GM23248 (cell line): Measurements from ENCODE around the gene WDR76. TPM values are rescaled to one million over a fixed set of nuclear protein-coding genes. Genes with fewer than 3 reads are reported as not detected.
A peak's percentile ranks its signal among the peaks of the same experiment; 100 is the strongest.

Source experiments
- DNase-seq: peaks from one replicate; pipeline ENCODE4 v3.0.0-alpha.2; 2015
- H2AFZ ChIP-seq: fragments of 200-600 bp; sonication (generic); 2 replicates; pipeline ENCODE4 v1.6.1; 2016; ENCODE audit warnings: antibody characterized with exemption
- H3F3A ChIP-seq: fragments of 200-600 bp; sonication (generic); 2 replicates; pipeline ENCODE4 v1.6.1; 2016; ENCODE audit warnings: mild to moderate bottlenecking, antibody characterized with exemption, mixed run types; ENCODE audit not compliant: insufficient read depth
- H3K27ac ChIP-seq: fragments of 200-600 bp; sonication (generic); 2 replicates; pipeline ENCODE4 v1.5.1; 2016; ENCODE audit warnings: mild to moderate bottlenecking
- H3K27me3 ChIP-seq: fragments of 200-600 bp; sonication (generic); replicated peaks from 2 replicates; pipeline ENCODE4 v1.6.1; 2016; ENCODE audit warnings: mild to moderate bottlenecking; ENCODE audit not compliant: insufficient read depth
- H3K36me3 ChIP-seq: fragments of 200-600 bp; sonication (generic); 2 replicates; pipeline ENCODE4 v1.6.1; 2016; ENCODE audit warnings: low read depth, mild to moderate bottlenecking
- H3K4me1 ChIP-seq: fragments of 200-600 bp; sonication (generic); 2 replicates; pipeline ENCODE4 v1.6.1; 2016; ENCODE audit warnings: mild to moderate bottlenecking; ENCODE audit not compliant: insufficient read depth
- H3K4me2 ChIP-seq: fragments of 200-600 bp; sonication (generic); one replicate; pipeline ENCODE4 v1.6.1; 2016; ENCODE audit warnings: mild to moderate bottlenecking; ENCODE audit not compliant: unreplicated experiment
- H3K4me3 ChIP-seq: fragments of 200-600 bp; sonication (generic); 2 replicates; pipeline ENCODE4 v1.5.1; 2016; ENCODE audit warnings: mild to moderate bottlenecking
- H3K79me2 ChIP-seq: fragments of 200-600 bp; sonication (generic); 2 replicates; pipeline ENCODE4 v1.6.1; 2016; ENCODE audit warnings: mild to moderate bottlenecking; ENCODE audit not compliant: insufficient read depth
- H3K9ac ChIP-seq: fragments of 200-600 bp; sonication (generic); 2 replicates; pipeline ENCODE4 v1.6.1; 2016; ENCODE audit warnings: mild to moderate bottlenecking
- H3K9me2 ChIP-seq: fragments of 200-600 bp; sonication (generic); 2 replicates; pipeline ENCODE4 v1.6.1; 2016; ENCODE audit warnings: mixed run types, mild to moderate bottlenecking, moderate library complexity; ENCODE audit not compliant: insufficient read depth
- H3K9me3 ChIP-seq: fragments of 200-600 bp; sonication (generic); one replicate; pipeline ENCODE4 v1.6.1; 2017; ENCODE audit warnings: low read depth
- H4K20me1 ChIP-seq: fragments of 200-600 bp; sonication (generic); 2 replicates; pipeline ENCODE4 v1.6.0; 2016; ENCODE audit not compliant: insufficient read depth
- EZH2 ChIP-seq: fragments of 200-600 bp; sonication (generic); IDR thresholded peaks from 2 replicates; pipeline ENCODE4 v1.6.1; 2018; ENCODE audit warnings: antibody characterized with exemption, mild to moderate bottlenecking; ENCODE audit not compliant: insufficient read depth, poor library complexity, severe bottlenecking
- EZH2phosphoT487 ChIP-seq: fragments of 200-600 bp; sonication (generic); IDR thresholded peaks from 2 replicates; pipeline ENCODE4 v1.6.1; 2018; ENCODE audit warnings: antibody characterized with exemption, moderate library complexity, mild to moderate bottlenecking, low read depth; ENCODE audit not compliant: insufficient read depth
- WGBS, 2 experiments: methylation state at CpG; one replicate each; pipeline ENCODE4 v1.1.6; 2015 to 2017; ENCODE audit warnings: low lambda C conversion rate in 2 of 2, low coverage in 1 of 2; ENCODE audit errors: missing lambda C conversion rate in 2 of 2; 5-methylcytosine and 5-hydroxymethylcytosine counted together
- in situ Hi-C: fragments of 300-500 bp; cut with MboI; formaldehyde crosslinking; loops from 2 replicates; pipeline ENCODE4 v1.15.0; 2020
- polyA plus RNA-seq: library from polyadenylated mRNA; unstranded; fragments of >200 nt; fragmentation: Nextera tagmentation; extraction: Ambion mirVana; gene quantifications from 2 replicates; pipeline ENCODE4 v1.2.1, GENCODE V29; 2016
- total RNA-seq: library from RNA; depleted of rRNA; stranded (reverse); fragments of >200 nt; shearing (Covaris generic); gene quantifications from 2 replicates; pipeline ENCODE4 v1.2.3, GENCODE V29; 2014

WDR76 gene
- total and polyA plus RNA-seq, 2 experiments from 2014 or later: 4.1 to 11.3 TPM

GRCh38 chr15:43795197-43795596, 31.6 kb upstream of the WDR76 start:
- no peak overlapping the region for H2AFZ ChIP-seq
- peaks cover 19% of the 10 kb centered on the region for H3K36me3 ChIP-seq
- H3F3A ChIP-seq: peaks cover 67% of the 10 kb centered on the region
- no peaks in the 10 kb centered on the region for H3K9me2 ChIP-seq
- H4K20me1 ChIP-seq: peaks cover 5% of the 10 kb centered on the region; the same call in 1 of the 2 replicates
- peaks cover 48% of the 10 kb centered on the region for H3K4me1 ChIP-seq
- DNase-seq: no peak
- no peaks in the 10 kb centered on the region for H3K9me3 ChIP-seq
- H3K4me2 ChIP-seq: peak overlapping the region; percentile 85
- H3K4me3 ChIP-seq: no peak overlapping the region
- H3K9ac ChIP-seq: no peak overlapping the region; the same call in 1 of the 2 replicates
- peaks cover 39% of the 10 kb centered on the region for H3K79me2 ChIP-seq
- no peaks in the 10 kb centered on the region for H3K27me3 ChIP-seq
- in situ Hi-C loops: no loop called here
- H3K27ac ChIP-seq: peak overlapping the region; percentile 99
- WGBS, 2 experiments: 98 to 100% methylated on average over 2 of the region's 2 CpGs
- TF ChIP-seq EZH2 (no peak), EZH2phosphoT487 (no peak)

- Histone ChIP-seq H3F3A (peaks cover 73% of the 10 kb centered on the region), H3K9ac (no peak overlapping the region), H3K27me3 (no peaks in the 10 kb centered on the region), H2AFZ (no peak overlapping the region), H3K36me3 (peaks cover 19% of the 10 kb centered on the region), H3K9me3 (no peaks in the 10 kb centered on the region), H3K79me2 (peaks cover 44% of the 10 kb centered on the region), H3K4me1 (peaks cover 49% of the 10 kb centered on the region), H3K27ac (peak overlapping the region; percentile 99), H4K20me1 (peaks cover 5% of the 10 kb centered on the region; the same call in 1 of the 2 replicates), H3K4me2 (no peak overlapping the region), H3K4me3 (no peak overlapping the region), H3K9me2 (no peaks in the 10 kb centered on the region)
- TF ChIP-seq EZH2 (no peak), EZH2phosphoT487 (no peak)
- no peak for DNase-seq
- in situ Hi-C loops: no loop called here
Observed at GRCh38 chr15:43795997-43796396, 30.8 kb upstream of the WDR76 start.

DNA sequence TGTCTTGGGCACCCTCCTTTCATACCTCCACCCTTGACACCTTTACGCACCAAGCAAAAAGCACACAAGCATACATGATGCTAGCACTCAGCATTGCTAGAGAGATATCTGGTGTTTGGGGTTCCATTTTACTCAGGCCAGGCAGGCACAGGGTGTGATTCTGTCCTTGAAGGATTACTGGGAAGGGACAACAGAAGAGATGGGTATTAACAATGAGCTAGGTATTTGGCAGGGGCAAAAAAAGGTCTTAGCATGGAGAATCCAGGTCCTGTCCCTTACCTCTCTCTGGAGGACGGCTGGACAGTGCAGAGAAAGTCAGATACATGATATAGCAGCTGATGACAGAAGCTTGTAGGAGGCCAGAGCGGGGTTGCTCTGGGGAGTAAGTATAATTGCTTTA, 30.2 kb upstream of the WDR76 start:
- no peak overlapping the region for H3K4me3 ChIP-seq
- H3K9me2 ChIP-seq: no peaks in the 10 kb centered on the region
- peaks cover 20% of the 10 kb centered on the region for H3K36me3 ChIP-seq
- TF ChIP-seq EZH2phosphoT487: no peak
- TF ChIP-seq EZH2: no peak
- no peak for DNase-seq
- no peaks in the 10 kb centered on the region for H3K9me3 ChIP-seq
- WGBS, 2 experiments: 92 to 93% methylated on average over 3 of the region's 3 CpGs
- no peak overlapping the region for H3K9ac ChIP-seq
- no peak overlapping the region for H3K4me2 ChIP-seq
- peaks cover 5% of the 10 kb centered on the region; the same call in 1 of the 2 replicates for H4K20me1 ChIP-seq
- peak overlapping the region; percentile 99 for H3K27ac ChIP-seq
- H3F3A ChIP-seq: peaks cover 75% of the 10 kb centered on the region
- peaks cover 54% of the 10 kb centered on the region for H3K4me1 ChIP-seq
- H2AFZ ChIP-seq: no peak overlapping the region
- peaks cover 50% of the 10 kb centered on the region for H3K79me2 ChIP-seq
- in situ Hi-C loops: no loop called here
- H3K27me3 ChIP-seq: no peaks in the 10 kb centered on the region

GRCh38 chr15:43799209-43799944, 27.4 kb upstream of the WDR76 start:
- Histone ChIP-seq H3K27me3 (no peaks in the 10 kb centered on the region), H3K9ac (no peak overlapping the region), H3F3A (peaks cover 70% of the 10 kb centered on the region), H2AFZ (no peak overlapping the region), H3K4me3 (no peak overlapping the region), H3K4me2 (no peak overlapping the region), H3K27ac (no peak overlapping the region), H3K9me3 (no peaks in the 10 kb centered on the region), H4K20me1 (peaks cover 5% of the 10 kb centered on the region; the same call in 1 of the 2 replicates), H3K36me3 (peaks cover 25% of the 10 kb centered on the region), H3K79me2 (peaks cover 47% of the 10 kb centered on the region), H3K4me1 (peaks cover 48% of the 10 kb centered on the region), H3K9me2 (no peaks in the 10 kb centered on the region)
- in situ Hi-C loops: no loop called here
- TF ChIP-seq EZH2: no peak
- TF ChIP-seq EZH2phosphoT487: no peak
- DNase-seq: peak; percentile 6
- WGBS, 2 experiments: 82 to 86% methylated on average over 16 of the region's 16 CpGs
